ENCODE data around the gene NECTIN1. TPM values are rescaled to one million over a fixed set of nuclear protein-coding genes. Genes with fewer than 3 reads are reported as not detected.

Gene NECTIN1
- total RNA-seq, 4 donors from 2014 or later, result 2.2 to 4.3 (median 2.5) TPM

- TF ChIP-seq CTCF (IDR thresholded peaks at IDR 0.05), result no peak
- DNase-seq (ENCODE audit: low spot score) (no peak), ATAC-seq (ENCODE audit: low FRiP score) (no peak)
Measured at GRCh38 chr11:119700536-119701346, 28.3 kb downstream of the NECTIN1 start.

GRCh38 chr11:119700030-119700429 lies 29.0 kb downstream of the NECTIN1 start:
- DNase-seq (ENCODE audit: low spot score) (no peak), ATAC-seq (ENCODE audit: low FRiP score) (no peak)

GRCh38 chr11:119699227-119699626 lies 29.8 kb downstream of the NECTIN1 start:
- DNase-seq (ENCODE audit: low spot score) (no peak), ATAC-seq (ENCODE audit: low FRiP score) (no peak)
- TF ChIP-seq CTCF (IDR thresholded peaks at IDR 0.05), result no peak

More at GRCh38 chr11:119700030-119700429, 29.0 kb downstream of the NECTIN1 start:
- no peak for TF ChIP-seq CTCF (IDR thresholded peaks at IDR 0.05)

- TF ChIP-seq CTCF (IDR thresholded peaks at IDR 0.05), result no peak
- DNase-seq (ENCODE audit: low spot score), result no peak
- ATAC-seq (ENCODE audit: low FRiP score), result no peak
Measured at GRCh38 chr11:119697882-119698281, 31.1 kb downstream of the NECTIN1 start.

GRCh38 chr11:119697445-119697844 lies 31.6 kb downstream of the NECTIN1 start:
- TF ChIP-seq CTCF (IDR thresholded peaks at IDR 0.05), result no peak
- ATAC-seq (ENCODE audit: low FRiP score), result no peak
- DNase-seq (ENCODE audit: low spot score), result no peak

GRCh38 chr11:119696378-119697222 lies 32.4 kb downstream of the NECTIN1 start:
- ATAC-seq (ENCODE audit: low FRiP score) (no peak), DNase-seq (ENCODE audit: low spot score) (no peak)
- TF ChIP-seq CTCF (IDR thresholded peaks at IDR 0.05), result no peak

Measured in omental fat pad (tissue), 4 donors.